ENCODE measurements around the gene ANTXRL. TPM values are rescaled to one million over a fixed set of nuclear protein-coding genes. Genes with fewer than 3 reads are reported as not detected.
"Not testable (repeated sequence)": the region's sequence is repeated elsewhere in the genome, so short reads cannot be mapped to it uniquely, and the experiment has no call there.

Gene ANTXRL
- total RNA-seq, 1 experiment from 2014 or later = not detected

DNA sequence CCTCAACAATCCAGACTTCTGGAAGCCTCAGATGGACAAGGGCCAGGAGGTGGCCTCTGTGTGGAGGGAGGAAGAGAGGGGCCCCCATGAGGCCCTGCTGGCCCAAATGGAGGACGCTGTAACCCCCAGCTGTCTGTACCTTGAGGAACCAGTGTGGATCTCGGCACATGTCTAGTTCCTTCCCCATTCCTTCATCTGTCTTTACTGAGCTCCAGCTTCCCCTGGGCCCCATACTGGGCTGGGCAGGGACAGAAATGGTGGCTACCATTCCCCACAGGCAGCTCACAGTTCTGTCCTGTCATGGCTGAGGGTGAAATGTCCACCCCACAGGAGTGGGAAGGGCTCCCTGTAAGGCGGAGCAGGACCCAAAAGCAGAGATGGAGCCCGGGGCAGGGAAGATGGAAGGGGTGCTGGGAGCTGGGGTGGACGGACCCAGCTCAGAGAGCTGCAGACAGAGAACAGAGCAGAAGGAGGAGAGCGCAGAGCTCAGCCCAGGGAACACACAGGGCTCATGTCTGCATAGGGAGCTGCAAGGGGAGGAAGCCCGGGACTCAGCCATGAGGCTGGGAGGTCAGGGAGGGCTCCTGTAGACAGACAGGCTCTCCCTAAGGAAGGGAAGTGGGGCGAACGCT, 22.8 kb downstream of the ANTXRL start:
- Histone ChIP-seq H3K27ac (no peak overlapping the region), H3K4me1 (replicated peaks) (peaks cover 16% of the 10 kb centered on the region), H3K4me3 (no peak overlapping the region), H3K36me3 (no peaks in the 10 kb centered on the region), H3K27me3 (replicated peaks) (no peaks in the 10 kb centered on the region), H3K9me3 (replicated peaks) (no peaks in the 10 kb centered on the region)
- no peak for DNase-seq (ENCODE audit: low read depth in 1 of 2, low spot score in 2 of 2)

DNA sequence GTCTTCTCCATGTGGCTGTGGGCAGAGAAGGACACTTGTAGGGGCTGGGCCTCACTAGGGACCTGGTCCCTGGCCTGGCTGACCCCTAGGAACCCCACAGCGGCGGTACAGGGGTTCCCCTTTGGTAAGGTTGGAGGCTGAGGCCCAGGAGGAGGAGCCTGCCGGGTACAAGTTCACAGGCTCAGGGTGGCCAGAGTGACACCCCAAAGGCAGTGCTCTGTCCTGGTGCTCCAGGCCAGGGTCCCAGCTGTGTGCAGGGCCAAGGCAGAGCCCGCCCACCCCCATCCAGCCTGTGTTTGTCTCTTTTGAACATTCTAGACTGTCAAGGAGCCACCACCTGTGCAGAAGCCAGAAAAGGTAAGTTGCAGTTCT, 23.3 kb downstream of the ANTXRL start:
- peaks cover 21% of the 10 kb centered on the region for H3K4me1 ChIP-seq (replicated peaks)

DNA sequence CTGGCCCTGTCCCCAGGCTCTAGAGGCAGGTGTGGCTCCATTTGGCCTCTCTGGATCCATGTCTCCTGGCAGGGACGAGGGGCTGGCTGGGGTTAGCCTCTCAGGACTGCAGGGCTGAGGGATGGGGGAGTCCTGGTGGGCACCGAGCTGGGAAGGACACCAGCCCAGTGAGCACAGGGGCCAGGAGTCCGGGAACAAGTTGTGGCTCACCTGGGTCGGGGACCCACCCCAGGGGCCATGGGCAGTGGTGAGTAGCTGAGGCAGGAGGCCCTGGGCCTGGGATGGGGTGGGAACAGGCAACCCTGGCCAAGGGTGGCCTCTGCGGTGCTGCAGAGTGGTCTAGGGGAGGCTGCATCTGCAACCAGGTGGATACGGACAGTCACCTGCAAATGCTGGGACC, 24.1 kb downstream of the ANTXRL start:
- H3K27ac ChIP-seq = no peak overlapping the region
- H3K27me3 ChIP-seq (replicated peaks) = no peaks in the 10 kb centered on the region
- H3K36me3 ChIP-seq = no peaks in the 10 kb centered on the region
- no peaks in the 10 kb centered on the region for H3K9me3 ChIP-seq (replicated peaks)
- H3K4me3 ChIP-seq = no peak overlapping the region
- DNase-seq (ENCODE audit: low read depth in 1 of 2, low spot score in 2 of 2) = peak in 1 of 2 experiments; percentile 35
- peaks cover 28% of the 10 kb centered on the region for H3K4me1 ChIP-seq (replicated peaks)

More for the DNA sequence above, 23.3 kb downstream of the ANTXRL start:
- Histone ChIP-seq H3K36me3 (no peaks in the 10 kb centered on the region), H3K27me3 (replicated peaks) (no peaks in the 10 kb centered on the region), H3K9me3 (replicated peaks) (no peaks in the 10 kb centered on the region), H3K4me3 (no peak overlapping the region), H3K27ac (no peak overlapping the region)
- peak in 1 of 2 experiments; percentile 35 for DNase-seq (ENCODE audit: low read depth in 1 of 2, low spot score in 2 of 2)

DNA sequence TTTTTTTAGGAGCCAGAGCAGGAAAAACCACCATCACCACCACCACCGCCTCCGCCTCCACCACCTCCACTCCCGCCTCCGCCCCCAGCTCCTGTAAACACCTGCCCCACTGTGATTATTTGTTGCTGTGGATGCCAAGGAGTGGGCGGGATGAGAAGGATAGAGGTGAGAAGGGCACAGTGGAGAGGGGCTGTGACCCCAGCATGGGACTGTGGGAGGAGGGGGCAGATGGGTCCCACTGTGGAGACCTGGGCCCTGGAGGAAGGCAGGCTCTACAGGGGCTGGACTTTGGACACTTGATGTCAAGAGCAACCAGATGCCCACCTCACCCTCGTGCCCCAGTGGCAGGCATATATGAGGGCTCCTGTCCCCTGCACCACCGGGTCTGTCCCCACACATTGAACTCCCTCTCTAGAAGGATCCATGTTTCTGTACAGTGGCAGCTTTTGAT, 24.7 kb downstream of the ANTXRL start:
- H3K4me3 ChIP-seq = no peak overlapping the region
- no peaks in the 10 kb centered on the region for H3K9me3 ChIP-seq (replicated peaks)
- H3K36me3 ChIP-seq = no peaks in the 10 kb centered on the region
- peaks cover 33% of the 10 kb centered on the region for H3K4me1 ChIP-seq (replicated peaks)
- peak in 1 of 2 experiments; percentile 31 for DNase-seq (ENCODE audit: low read depth in 1 of 2, low spot score in 2 of 2)
- no peak overlapping the region for H3K27ac ChIP-seq
- no peaks in the 10 kb centered on the region for H3K27me3 ChIP-seq (replicated peaks)

DNA sequence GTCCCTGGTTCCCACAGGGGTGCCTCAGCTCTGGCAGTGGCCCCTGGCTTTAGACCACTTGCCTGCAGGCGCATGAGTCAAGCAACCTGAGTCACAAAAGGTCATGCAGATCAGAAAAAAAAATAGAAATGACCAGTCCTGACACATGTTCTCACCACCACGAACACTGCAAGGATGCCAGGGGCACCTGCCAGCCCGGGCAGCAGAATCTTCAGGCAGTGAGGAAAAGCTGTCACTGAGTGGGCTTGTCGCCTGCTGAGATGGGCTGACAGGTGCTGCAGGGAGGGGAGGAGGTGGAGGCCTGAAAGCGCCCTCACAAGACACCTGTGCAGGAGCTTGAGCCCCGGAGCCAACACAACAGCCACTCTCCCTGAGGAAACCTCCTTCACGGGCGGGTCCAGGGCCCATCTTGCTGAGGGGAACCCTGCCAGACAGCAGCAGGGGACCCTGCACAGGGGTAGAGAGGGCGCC, 25.2 kb downstream of the ANTXRL start:
- not testable (repeated sequence) for H3K27me3 ChIP-seq (replicated peaks); H3K36me3 ChIP-seq; H3K9me3 ChIP-seq (replicated peaks); H3K4me3 ChIP-seq; DNase-seq (ENCODE audit: low read depth in 1 of 2, low spot score in 2 of 2); H3K27ac ChIP-seq
- H3K4me1 ChIP-seq (replicated peaks) = peaks cover 38% of the 10 kb centered on the region

DNA sequence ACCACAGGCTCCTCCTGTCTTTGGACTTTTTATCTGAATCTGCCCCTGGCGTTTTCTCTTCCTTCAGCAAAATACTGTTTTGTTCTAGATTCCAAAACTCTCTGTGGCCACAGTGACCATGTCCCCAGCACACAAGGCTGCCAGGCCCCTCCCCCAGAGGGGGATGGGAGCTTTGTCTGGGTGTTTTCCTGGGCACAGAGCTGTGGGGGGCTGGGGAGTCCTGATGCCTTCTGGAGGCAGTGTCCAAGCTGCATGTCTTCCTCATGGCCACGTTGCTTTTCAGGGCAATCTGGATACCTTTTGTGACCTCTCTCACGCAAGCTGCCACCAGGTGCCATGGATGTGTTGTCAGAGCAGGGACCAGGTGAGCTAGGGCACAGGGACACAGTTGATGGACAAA, 26.2 kb downstream of the ANTXRL start:
- Histone ChIP-seq H3K9me3 (replicated peaks) (no peaks in the 10 kb centered on the region), H3K27me3 (replicated peaks) (no peaks in the 10 kb centered on the region), H3K4me1 (replicated peaks) (peaks cover 48% of the 10 kb centered on the region), H3K27ac (no peak overlapping the region), H3K36me3 (no peaks in the 10 kb centered on the region), H3K4me3 (no peak overlapping the region)
- DNase-seq (ENCODE audit: low read depth in 1 of 2, low spot score in 2 of 2) = no peak

DNA sequence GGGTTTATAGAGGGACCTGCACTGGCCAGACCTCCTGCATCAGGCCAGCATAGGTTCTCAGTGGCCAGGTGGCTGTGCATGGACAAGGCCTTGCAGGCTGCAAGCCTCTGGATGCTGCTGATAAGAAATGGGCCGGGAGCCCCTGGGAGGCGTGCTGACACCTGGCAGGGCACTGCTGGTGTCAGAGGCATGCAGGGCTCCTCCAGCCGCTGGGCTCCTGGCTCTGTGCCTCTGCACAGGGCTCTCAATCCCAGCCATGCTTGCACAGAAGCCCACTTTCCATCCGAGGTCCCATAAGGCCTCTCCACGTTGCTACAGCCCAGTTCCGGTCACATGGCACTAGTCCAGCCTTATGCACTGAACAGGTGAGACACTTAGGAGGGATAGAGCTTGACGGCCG, 27.3 kb downstream of the ANTXRL start:
- Histone ChIP-seq H3K4me3 (no peak overlapping the region), H3K27me3 (replicated peaks) (no peaks in the 10 kb centered on the region), H3K9me3 (replicated peaks) (no peaks in the 10 kb centered on the region), H3K27ac (peak overlapping the region; percentile 69; the same call in 1 of the 2 replicates), H3K4me1 (replicated peaks) (peaks cover 59% of the 10 kb centered on the region), H3K36me3 (no peaks in the 10 kb centered on the region)
- peak in 1 of 2 experiments; percentile 41 for DNase-seq (ENCODE audit: low read depth in 1 of 2, low spot score in 2 of 2)

DNA sequence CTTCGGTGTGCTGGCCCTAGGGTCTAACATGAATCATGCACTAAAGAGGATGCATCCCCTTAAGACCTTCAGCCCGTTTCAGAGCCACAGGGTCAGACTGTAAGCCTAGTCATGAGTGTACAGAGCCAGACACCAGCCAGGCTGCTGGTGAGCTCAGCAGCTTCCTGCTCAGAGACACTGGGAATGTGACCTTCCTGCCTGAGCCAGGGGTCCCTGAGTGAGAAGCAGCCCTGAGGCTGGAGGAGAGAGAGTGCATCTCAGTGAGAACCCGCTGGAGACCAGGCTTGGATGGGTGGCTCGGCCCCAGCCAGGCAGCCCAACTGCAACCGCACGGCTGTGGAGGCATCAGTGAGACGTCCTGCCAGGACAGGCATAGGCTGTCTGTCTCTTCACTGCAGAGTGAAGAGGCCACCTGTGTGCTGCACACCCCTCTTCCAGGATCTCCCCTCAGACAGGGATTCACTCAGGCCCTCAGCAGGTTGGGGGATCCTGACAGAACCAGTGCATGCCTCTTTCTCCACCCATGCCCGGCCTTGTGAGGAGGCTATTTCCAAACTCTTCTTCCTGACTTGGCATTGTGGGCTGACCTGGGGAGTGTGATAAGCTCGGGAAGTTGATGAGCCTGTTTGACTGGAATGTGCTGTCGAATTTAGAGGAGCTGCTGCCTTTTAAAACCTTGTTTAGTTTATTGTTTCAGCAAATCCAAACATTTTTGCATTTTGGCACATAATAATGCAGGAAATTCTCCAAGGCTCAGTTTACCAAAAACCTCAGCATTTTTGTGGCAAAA, 28.5 kb downstream of the ANTXRL start:
- DNase-seq (ENCODE audit: low read depth in 1 of 2, low spot score in 2 of 2) = peak; percentile 76 to 80
- H3K36me3 ChIP-seq = not testable (repeated sequence)

DNA sequence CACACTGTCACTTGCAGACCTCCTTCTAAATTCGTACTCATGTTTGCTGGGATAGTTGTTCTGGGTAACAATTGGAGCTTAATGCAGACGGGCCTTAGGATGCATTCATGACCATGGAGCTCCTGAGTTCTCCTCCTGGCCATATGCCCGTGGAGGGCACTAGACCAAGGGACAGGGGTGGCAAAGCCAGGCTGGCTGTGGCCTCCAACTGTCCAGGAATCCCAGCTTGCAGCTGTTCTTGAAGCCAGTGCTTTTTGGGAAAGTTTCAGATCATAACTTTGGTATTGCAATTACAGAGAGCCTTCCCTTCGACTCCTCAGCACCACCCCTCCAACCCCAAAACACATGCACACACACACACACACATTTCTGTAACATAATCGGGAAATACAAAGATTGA, 30.6 kb downstream of the ANTXRL start:
- peaks cover 77% of the 10 kb centered on the region for H3K4me1 ChIP-seq (replicated peaks)
- H3K27me3 ChIP-seq (replicated peaks) = no peaks in the 10 kb centered on the region
- H3K27ac ChIP-seq = peak overlapping the region; percentile 72
- H3K4me3 ChIP-seq = no peak overlapping the region
- H3K9me3 ChIP-seq (replicated peaks) = no peaks in the 10 kb centered on the region
- no peak for DNase-seq (ENCODE audit: low read depth in 1 of 2, low spot score in 2 of 2)
- H3K36me3 ChIP-seq = no peaks in the 10 kb centered on the region

More for the DNA sequence above, 28.5 kb downstream of the ANTXRL start:
- not testable (repeated sequence) for H3K4me3 ChIP-seq; H3K9me3 ChIP-seq (replicated peaks); H3K27me3 ChIP-seq (replicated peaks)
- peaks cover 71% of the 10 kb centered on the region for H3K4me1 ChIP-seq (replicated peaks)
- H3K27ac ChIP-seq = peak overlapping the region; percentile 69

DNA sequence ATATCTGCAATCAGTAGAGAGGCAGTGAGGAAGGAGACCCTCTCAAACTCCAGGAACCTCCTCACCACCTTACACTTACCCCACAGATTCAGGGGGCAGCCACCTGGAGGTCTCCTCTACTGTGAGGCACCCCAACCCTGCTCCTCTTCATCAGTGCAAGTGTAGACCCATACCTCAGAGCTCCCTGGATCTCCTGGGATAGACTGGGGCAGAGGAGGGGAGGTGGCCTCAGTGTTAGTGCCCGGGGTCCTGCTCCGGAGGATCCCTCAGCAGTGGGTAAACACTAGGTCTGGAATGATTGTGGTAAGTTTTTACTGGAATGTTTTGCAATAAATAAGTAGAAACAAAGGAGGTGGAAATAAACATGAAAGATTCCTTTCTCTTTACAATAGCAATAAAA, 31.1 kb downstream of the ANTXRL start:
- peak overlapping the region; percentile 7; the same call in 1 of the 2 replicates for H3K4me3 ChIP-seq
- no peaks in the 10 kb centered on the region for H3K27me3 ChIP-seq (replicated peaks)
- H3K4me1 ChIP-seq (replicated peaks) = peaks cover 75% of the 10 kb centered on the region
- H3K36me3 ChIP-seq = no peaks in the 10 kb centered on the region
- peak; percentile 50 to 59 for DNase-seq (ENCODE audit: low read depth in 1 of 2, low spot score in 2 of 2)
- H3K27ac ChIP-seq = peak overlapping the region; percentile 72
- no peaks in the 10 kb centered on the region for H3K9me3 ChIP-seq (replicated peaks)

DNA sequence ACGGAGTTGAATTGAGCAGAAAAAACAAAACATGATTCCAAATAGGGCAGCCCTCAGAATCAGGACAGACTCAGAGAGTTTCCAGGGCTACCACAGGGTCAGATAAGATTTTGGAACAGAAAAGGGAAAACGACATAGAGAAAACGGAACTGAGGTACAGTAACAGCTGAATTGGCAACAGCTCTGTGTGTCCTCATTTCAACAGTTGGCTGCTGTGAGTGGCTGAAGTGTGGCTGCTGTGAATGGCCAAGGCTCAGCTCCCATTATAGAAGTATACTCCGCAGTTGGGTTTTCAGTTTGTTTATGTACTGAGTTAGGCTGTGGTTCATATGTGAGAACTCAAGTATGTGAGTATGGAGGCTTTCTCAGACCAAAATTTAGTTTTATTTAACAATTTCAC, 32.0 kb downstream of the ANTXRL start:
- no peaks in the 10 kb centered on the region for H3K27me3 ChIP-seq (replicated peaks)
- H3K4me3 ChIP-seq = no peak overlapping the region
- peaks cover 72% of the 10 kb centered on the region for H3K4me1 ChIP-seq (replicated peaks)
- H3K36me3 ChIP-seq = no peaks in the 10 kb centered on the region
- peak in 1 of 2 experiments; percentile 43 for DNase-seq (ENCODE audit: low read depth in 1 of 2, low spot score in 2 of 2)
- H3K9me3 ChIP-seq (replicated peaks) = no peaks in the 10 kb centered on the region
- peak overlapping the region; percentile 72 for H3K27ac ChIP-seq

DNA sequence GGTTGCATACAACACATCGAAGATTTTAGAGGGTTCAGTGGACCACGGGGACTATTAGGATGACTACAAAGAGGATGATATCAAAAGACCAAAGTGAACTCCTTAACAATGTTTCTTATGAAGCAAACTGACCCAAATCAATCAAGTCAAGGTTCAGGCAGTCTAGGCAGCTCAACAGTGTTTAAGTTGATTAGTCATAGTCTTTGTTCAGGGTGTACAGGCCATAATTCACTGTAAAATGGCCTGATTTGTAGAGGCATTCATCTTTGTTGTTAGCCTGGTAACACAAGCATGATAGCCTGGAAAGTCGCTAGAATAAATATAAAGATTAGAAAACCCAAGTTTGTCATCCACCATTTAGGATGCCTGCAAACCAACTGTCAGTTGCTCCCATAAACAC, 32.6 kb downstream of the ANTXRL start:
- Histone ChIP-seq H3K27me3 (replicated peaks) (no peaks in the 10 kb centered on the region), H3K4me1 (replicated peaks) (peaks cover 66% of the 10 kb centered on the region), H3K9me3 (replicated peaks) (no peaks in the 10 kb centered on the region), H3K27ac (peak overlapping the region; percentile 72), H3K36me3 (no peaks in the 10 kb centered on the region), H3K4me3 (no peak overlapping the region)
- no peak for DNase-seq (ENCODE audit: low read depth in 1 of 2, low spot score in 2 of 2)

DNA sequence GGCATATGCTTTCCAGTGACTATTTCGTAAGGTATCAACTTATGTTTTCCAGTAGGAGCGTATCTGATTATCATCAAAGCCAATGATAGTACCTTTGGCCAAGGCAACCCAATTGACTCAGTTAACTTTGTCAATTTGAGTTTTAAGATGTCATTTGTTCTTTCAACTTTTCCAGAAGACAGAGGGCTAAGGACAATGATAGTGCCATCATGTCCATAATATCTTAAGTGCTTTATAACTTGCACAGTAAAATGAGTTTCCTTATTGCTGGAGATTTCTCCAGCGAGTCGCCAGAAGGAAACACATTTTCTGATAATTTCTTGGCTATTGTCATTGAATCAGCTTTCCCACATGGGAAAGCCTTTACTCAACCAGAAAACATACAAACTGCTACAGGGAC, 35.0 kb downstream of the ANTXRL start:
- Histone ChIP-seq H3K27ac (no peak overlapping the region), H3K27me3 (replicated peaks) (no peaks in the 10 kb centered on the region)
- DNase-seq (ENCODE audit: low read depth in 1 of 2, low spot score in 2 of 2) = no peak

DNA sequence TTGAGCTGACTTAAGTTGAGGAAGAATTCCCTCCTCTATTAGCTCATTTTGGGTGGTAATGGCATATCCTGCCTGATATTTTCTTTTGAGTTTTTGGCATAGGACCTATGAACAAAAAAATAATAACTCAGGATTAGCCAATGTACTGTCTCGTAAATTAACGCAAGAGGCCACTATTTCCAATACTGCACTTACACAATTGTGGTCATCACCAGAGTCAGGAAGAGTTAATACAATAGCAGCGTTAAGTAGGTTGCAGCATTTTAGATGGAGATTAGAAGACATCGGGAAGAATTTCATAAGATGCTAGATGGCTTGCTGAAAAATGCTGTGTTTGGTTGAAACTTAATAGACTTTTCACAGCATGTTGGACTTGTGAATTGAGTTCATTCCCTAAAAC, 36.4 kb downstream of the ANTXRL start:
- H3K9me3 ChIP-seq (replicated peaks) = no peaks in the 10 kb centered on the region
- no peaks in the 10 kb centered on the region for H3K27me3 ChIP-seq (replicated peaks)
- DNase-seq (ENCODE audit: low read depth in 1 of 2, low spot score in 2 of 2) = no peak
- peaks cover 34% of the 10 kb centered on the region for H3K4me1 ChIP-seq (replicated peaks)
- no peaks in the 10 kb centered on the region for H3K36me3 ChIP-seq
- no peak overlapping the region for H3K27ac ChIP-seq
- no peak overlapping the region for H3K4me3 ChIP-seq

More for the DNA sequence above, 35.0 kb downstream of the ANTXRL start:
- H3K4me3 ChIP-seq = no peak overlapping the region
- no peaks in the 10 kb centered on the region for H3K9me3 ChIP-seq (replicated peaks)
- H3K4me1 ChIP-seq (replicated peaks) = peaks cover 48% of the 10 kb centered on the region
- no peaks in the 10 kb centered on the region for H3K36me3 ChIP-seq
